ENCODE data around the gene TMEM8B. TPM values are rescaled to one million over a fixed set of nuclear protein-coding genes. Genes with fewer than 3 reads are reported as not detected.

Gene TMEM8B
- total RNA-seq, 4 donors from 2014 or later = 11.7 to 23.8 (median 18.6) TPM

DNA sequence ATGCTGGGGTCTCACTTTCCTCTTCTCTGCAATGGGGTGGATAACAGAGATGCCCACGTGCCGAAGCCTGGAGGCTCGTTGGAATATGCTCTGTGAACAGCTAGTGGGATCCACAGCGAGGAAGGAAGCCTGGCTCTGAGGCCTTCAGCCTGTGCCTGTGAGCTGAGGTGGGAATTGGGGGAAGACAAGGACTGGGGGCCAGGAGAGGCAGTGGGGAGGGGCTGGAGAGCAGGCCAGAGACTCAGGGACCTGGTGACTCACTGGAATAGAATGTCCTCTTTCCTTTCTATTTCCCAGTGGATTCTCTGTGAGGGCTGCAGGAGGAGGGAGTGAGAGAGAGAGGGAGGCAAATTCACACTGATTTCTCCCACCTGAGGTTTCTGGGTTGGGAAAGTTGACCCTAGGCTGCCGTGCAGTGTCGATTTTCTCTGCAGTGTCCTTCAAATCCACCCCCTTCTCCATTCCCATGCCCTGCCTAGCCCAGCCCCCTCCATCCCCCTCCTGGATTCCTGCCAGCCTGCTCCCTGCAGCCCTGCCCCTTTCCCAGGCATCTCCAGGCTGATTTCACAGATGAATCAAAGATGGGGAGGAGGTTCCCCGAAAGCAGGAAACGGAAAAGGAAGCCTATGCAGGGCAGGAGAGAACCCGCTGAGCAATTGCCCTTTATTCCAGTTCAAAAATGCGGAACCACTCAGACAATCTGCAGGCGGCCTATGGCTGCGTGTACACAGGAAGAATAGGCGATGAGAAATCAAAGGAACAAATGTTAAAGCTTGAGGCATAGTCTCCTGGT, 78.9 kb downstream of the TMEM8B start:
- Histone ChIP-seq H3K9me3 (no peaks in the 10 kb centered on the region), H3K4me1 (peaks cover 25 to 97% (median 69%) of the 10 kb centered on the region in 3 donors), H3K36me3 (no peaks in the 10 kb centered on the region), H3K27ac (peak overlapping the region; percentile 82 to 96 (median 90)), H3K27me3 (no peaks in the 10 kb centered on the region), H3K4me3 (peak overlapping the region in 1 of 2 donors; percentile 45)
- ATAC-seq = peak; percentile 82
- peak; percentile 81 for TF ChIP-seq POLR2AphosphoS5 (IDR thresholded peaks at IDR 0.05)
- TF ChIP-seq, protein P1, sequence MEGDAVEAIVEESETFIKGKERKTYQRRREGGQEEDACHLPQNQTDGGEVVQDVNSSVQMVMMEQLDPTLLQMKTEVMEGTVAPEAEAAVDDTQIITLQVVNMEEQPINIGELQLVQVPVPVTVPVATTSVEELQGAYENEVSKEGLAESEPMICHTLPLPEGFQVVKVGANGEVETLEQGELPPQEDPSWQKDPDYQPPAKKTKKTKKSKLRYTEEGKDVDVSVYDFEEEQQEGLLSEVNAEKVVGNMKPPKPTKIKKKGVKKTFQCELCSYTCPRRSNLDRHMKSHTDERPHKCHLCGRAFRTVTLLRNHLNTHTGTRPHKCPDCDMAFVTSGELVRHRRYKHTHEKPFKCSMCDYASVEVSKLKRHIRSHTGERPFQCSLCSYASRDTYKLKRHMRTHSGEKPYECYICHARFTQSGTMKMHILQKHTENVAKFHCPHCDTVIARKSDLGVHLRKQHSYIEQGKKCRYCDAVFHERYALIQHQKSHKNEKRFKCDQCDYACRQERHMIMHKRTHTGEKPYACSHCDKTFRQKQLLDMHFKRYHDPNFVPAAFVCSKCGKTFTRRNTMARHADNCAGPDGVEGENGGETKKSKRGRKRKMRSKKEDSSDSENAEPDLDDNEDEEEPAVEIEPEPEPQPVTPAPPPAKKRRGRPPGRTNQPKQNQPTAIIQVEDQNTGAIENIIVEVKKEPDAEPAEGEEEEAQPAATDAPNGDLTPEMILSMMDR (IDR thresholded peaks at IDR 0.05) = no peak
- TF ChIP-seq EP300 (IDR thresholded peaks at IDR 0.05) = no peak
- TF ChIP-seq POLR2A (IDR thresholded peaks at IDR 0.05) = peak in 1 of 2 donors; percentile 14
- 28 to 52% methylated on average over 4 to 10 of the region's 13 CpGs for WGBS, 2 donors (ENCODE audit: low coverage in 1 of 2)

DNA sequence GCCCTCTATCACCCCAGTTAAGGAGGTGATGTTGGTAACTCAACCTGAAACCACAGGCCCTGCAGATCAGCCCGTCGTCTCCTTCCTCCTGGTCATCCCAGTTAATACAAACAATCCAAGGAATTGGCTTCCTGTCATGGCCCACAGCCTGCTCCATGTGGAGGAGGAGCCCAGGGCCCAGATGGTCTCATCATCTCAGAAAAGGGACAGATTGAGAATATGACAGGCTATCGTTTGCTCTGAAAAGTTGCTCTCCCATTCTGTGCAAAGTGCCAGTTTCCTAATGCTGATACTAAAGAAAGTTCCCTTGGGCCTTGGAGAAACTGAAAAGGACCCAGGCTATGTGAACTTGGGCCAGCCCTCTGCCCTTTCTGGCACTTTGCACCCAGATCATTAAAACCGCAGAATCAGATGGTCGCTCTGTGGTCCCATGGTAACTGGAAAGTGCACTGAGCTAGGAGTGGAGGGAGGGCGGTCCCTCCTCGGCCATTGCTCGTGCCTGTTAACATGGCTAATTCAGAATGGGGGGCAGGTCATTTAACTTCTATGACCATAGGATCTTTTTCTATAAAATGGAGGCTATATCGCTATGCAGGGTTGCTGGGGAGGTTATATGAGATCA, 79.6 kb downstream of the TMEM8B start:
- TF ChIP-seq, protein P1 (IDR thresholded peaks at IDR 0.05) = no peak
- no peak for TF ChIP-seq POLR2A (IDR thresholded peaks at IDR 0.05)
- TF ChIP-seq EP300 (IDR thresholded peaks at IDR 0.05) = no peak
- peak overlapping the region in 1 of 2 donors; percentile 45 for H3K4me3 ChIP-seq
- peak overlapping the region; percentile 82 to 96 (median 90) for H3K27ac ChIP-seq
- no peak for ATAC-seq
- 29 to 38% methylated on average over 7 to 9 of the region's 9 CpGs for WGBS, 2 donors (ENCODE audit: low coverage in 1 of 2)
- no peaks in the 10 kb centered on the region for H3K27me3 ChIP-seq
- peaks cover 25 to 92% (median 69%) of the 10 kb centered on the region in 3 donors for H3K4me1 ChIP-seq
- no peaks in the 10 kb centered on the region for H3K9me3 ChIP-seq
- no peaks in the 10 kb centered on the region for H3K36me3 ChIP-seq

DNA sequence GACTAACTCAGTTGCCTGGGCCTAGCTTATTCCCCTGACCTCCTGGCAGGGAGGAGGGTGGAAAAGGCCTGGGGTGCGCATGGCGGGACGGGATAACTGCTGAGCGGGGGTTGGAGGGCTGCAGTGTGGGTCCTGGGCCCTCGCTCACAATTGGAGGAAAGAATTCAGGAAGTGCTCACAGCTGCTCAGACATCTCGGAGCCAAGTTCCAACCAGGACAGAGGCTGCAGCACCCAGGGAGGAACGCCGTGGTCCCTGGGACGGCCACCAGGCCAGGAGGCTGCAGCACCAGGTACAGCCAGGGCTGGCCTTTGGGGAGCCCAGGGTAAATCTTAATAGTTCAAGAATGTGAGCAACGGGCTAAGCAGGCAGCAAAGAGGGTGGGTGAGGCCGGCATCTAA, 80.2 kb downstream of the TMEM8B start, which contains the start of gene SPAAR:
Gene SPAAR (plus strand): TSS at position 217 of the 400 bp plus-strand sequence. CDS start 974 bp downstream, outside the sequence.
- H3K4me1 ChIP-seq = peaks cover 25 to 86% (median 68%) of the 10 kb centered on the region in 3 donors
- TF ChIP-seq, protein P1 (IDR thresholded peaks at IDR 0.05) = no peak
- TF ChIP-seq EP300 (IDR thresholded peaks at IDR 0.05) = no peak
- TF ChIP-seq POLR2A (IDR thresholded peaks at IDR 0.05) = no peak
- TF ChIP-seq POLR2AphosphoS5 (IDR thresholded peaks at IDR 0.05) = no peak

DNA sequence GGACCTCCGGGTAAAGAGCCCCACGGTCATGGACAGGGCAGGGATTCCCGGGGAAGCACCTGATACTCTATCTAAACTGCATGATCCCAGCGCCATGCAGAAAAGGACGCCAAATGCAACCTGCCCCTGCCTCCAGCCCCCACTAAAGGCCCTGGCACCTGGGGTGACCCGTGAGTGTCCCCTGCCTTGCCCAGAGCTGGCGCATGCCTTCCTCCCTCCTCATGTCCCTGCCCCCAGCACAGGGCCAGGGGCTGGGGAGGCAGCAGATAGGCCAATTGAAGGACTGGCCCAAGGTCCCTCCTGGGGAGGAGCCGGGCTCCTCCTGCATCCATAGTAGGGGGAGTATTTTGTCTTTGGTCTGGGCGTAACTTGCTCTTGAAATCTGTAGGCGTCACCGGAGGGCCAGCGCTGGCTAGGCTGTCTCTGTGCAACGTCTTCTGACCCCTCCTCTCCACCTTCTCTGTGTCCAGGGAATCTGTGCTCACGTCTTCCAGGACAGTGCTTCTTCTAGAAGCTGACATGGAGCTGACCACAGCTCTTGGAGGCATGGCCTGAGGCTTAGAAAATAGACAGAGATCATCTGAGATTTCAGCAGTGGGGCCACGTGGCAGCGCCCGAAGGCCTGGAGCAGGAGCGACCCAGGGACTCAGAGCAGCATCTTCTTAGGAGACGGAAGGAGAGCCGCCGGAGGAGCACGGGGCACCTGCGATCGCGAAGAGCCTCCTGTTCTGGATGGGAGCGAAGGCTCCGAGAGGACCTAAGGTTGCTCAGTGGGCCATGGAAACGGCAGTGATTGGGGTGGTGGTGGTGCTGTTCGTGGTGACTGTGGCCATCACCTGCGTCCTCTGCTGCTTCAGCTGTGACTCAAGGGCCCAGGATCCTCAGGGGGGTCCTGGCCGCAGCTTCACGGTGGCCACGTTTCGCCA, 80.9 kb downstream of the TMEM8B start:
- H3K4me3 ChIP-seq = peak overlapping the region in 1 of 2 donors; percentile 23
- ATAC-seq = no peak
- H3K4me1 ChIP-seq = peaks cover 24 to 86% (median 61%) of the 10 kb centered on the region in 3 donors
- H3K27ac ChIP-seq = peak overlapping the region; percentile 82 to 96 (median 90)
- H3K9me3 ChIP-seq = no peaks in the 10 kb centered on the region
- TF ChIP-seq POLR2AphosphoS5 (IDR thresholded peaks at IDR 0.05) = no peak
- TF ChIP-seq EP300 (IDR thresholded peaks at IDR 0.05) = no peak
- no peak for TF ChIP-seq POLR2A (IDR thresholded peaks at IDR 0.05)
- no peaks in the 10 kb centered on the region for H3K36me3 ChIP-seq
- WGBS, 2 donors (ENCODE audit: low coverage in 1 of 2) = 96 to 98% methylated on average over 7 to 9 of the region's 34 CpGs
- no peaks in the 10 kb centered on the region for H3K27me3 ChIP-seq

More for the DNA sequence above, 80.2 kb downstream of the TMEM8B start, which contains the start of gene SPAAR:
- Histone ChIP-seq H3K27me3 (no peaks in the 10 kb centered on the region), H3K4me3 (peak within 1 kb of the TSS in 1 of 2 donors; percentile 45), H3K36me3 (no peaks in the 10 kb centered on the region), H3K27ac (peak within 1 kb of the TSS; percentile 82 to 96 (median 90)), H3K9me3 (no peaks in the 10 kb centered on the region)
- no peak for ATAC-seq
- 80% methylated on average over 2 of the region's 11 CpGs; no CpG with 5 or more reads in 1 of the 2 donors for WGBS, 2 donors (ENCODE audit: low coverage in 1 of 2)

Measured in gastroesophageal sphincter (tissue), 4 donors.